HG03196 (cell line): ENCODE data around the gene SYNCRIP.
"Not testable (repeated sequence)": the region's sequence is repeated elsewhere in the genome, so short reads cannot be mapped to it uniquely, and the experiment has no call there.

Source experiments
- ATAC-seq: cut with Tn5 transposase; IDR thresholded peaks from one replicate; pipeline ENCODE4 v1.9.1; 2021; ENCODE audit not compliant: unreplicated experiment

The SYNCRIP gene

DNA sequence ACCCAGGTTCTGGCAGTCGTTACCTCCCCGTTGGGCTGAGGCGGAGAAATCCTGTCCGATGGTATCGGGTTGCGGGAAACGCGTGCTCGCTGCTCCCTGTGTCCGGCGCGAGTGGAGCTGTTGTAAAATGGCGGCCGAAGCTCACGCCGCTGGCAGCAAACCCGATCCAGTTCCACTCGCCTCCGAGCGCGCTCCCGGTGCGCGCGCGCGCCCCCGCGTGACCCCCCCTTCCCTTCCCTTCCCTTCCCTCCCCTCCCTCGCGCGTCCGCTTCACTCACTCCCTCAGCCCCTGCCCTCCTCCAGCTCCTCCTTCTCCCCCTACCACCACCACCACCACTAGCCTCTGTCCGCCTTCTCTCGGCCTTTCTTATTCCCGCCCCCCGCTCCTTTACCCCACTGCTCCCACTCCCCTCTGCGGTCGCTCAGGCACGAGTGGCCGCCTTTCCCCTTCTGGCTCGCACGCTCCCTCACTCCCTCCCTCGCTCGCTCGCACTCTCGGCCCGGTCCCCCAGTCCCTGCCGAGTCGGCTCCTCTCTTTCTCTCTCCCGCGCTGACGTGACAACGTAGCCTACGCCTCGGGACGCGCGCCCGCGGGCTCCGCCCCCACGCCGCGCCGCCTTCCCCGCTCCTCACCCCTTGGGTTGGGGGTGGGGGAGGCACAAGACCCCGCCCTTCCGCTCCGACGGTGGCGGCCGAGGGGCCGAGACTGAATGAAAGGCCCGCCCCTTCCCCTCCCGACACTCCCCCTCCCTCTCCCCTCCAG is at the start of gene SYNCRIP:
Gene SYNCRIP (minus strand): TSS at position 113 of the 763 bp plus-strand sequence. CDS start 1,447 bp downstream, outside the sequence.
- ATAC-seq: peak; percentile 75

- no peak for ATAC-seq
Measured at GRCh38 chr6:85691478-85691877, 48.8 kb upstream of the SYNCRIP start.

GRCh38 chr6:85690071-85690470 is 47.4 kb upstream of the SYNCRIP start:
- ATAC-seq: no peak

DNA sequence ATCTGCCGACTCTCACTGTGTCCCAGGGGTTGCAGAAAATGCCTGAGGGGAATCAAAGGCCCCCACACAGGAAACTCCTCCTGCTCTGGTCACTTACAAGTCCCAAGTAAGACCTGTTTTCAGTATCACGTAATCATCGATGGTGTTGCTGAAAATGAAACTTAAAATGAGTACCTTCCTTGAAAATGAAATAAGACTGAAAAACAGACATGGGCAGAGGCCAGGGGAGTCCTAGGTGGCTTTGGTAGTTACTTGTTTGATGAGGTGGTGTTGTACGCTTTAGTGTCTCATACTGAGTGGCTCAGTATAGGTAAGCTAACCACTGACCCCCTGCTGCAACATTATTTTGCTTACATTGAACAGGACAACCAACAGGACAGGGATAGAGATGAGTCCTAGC is 43.0 kb upstream of the SYNCRIP start:
- ATAC-seq: peak; percentile 90

- no peak for ATAC-seq
Measured at GRCh38 chr6:85684809-85685171, 42.1 kb upstream of the SYNCRIP start.

DNA sequence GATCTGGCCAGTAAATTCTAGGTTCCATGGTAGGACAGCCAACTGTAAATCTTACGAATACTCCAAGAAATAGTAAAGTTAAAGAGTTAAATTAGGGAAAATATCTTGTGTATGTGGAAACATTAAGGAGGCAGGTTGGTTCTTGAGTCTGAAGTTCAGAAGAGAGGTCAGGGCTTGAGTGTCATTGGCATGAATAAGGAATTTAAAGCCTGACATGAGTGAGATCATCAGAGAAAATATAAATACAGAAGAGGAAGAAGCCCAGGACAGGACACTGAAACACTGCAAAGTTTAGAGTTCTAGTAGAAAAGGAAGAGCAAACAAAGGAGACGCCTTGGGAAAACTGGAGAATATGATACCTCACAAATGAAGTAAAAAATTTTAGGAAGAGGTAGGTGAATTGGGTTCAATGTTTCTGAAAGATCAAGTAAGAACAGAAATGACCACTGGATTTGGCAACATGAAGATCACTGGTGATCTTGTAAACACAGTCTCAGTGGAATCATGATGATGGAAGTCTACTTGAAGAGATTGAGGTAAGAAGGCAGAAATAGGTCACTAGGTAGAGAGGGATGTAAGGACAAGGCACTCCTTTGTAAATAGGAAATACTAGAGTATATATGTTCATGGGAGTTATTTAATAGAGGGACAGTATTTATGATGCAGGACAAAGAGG is 41.6 kb upstream of the SYNCRIP start:
- no peak for ATAC-seq

DNA sequence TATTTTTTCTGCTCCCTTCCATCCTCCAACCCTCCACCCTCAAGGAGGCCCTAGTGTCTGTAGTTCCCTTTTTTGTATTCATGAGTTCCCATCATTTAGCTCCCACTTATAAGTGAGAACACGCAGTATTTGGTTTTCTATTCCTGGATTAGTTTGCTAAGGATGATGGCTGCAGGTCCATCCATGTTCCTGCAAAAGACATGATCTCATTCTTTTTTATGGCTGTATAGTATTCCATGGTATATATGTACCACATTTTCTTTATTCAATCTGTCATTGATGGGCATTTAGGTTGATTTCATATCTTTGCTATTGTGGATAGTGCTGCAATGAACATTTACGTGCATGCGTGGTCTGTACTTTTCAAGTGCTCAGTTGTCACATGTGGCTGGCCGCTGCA is 39.2 kb upstream of the SYNCRIP start:
- not testable (repeated sequence) for ATAC-seq

DNA sequence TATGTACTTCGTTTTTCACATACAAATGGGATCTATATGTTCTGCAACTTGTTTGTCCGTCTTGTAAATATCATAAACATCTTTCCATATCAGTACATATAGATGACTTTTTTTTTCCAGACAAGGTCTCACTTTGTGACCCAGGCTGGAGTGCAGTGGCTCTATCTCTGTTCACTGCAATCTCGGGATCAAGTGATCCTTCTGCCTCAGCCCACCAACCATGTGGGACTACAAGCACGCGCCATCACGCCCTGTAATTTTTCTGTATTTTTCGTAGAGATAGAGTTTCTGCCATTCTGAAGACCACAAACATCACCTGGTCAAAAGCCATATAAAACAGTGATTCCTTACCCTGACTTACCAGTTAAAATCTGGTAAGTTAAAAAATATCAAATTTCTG is 37.7 kb upstream of the SYNCRIP start:
- no peak for ATAC-seq

GRCh38 chr6:85679445-85680123 is 36.9 kb upstream of the SYNCRIP start:
- no peak for ATAC-seq

DNA sequence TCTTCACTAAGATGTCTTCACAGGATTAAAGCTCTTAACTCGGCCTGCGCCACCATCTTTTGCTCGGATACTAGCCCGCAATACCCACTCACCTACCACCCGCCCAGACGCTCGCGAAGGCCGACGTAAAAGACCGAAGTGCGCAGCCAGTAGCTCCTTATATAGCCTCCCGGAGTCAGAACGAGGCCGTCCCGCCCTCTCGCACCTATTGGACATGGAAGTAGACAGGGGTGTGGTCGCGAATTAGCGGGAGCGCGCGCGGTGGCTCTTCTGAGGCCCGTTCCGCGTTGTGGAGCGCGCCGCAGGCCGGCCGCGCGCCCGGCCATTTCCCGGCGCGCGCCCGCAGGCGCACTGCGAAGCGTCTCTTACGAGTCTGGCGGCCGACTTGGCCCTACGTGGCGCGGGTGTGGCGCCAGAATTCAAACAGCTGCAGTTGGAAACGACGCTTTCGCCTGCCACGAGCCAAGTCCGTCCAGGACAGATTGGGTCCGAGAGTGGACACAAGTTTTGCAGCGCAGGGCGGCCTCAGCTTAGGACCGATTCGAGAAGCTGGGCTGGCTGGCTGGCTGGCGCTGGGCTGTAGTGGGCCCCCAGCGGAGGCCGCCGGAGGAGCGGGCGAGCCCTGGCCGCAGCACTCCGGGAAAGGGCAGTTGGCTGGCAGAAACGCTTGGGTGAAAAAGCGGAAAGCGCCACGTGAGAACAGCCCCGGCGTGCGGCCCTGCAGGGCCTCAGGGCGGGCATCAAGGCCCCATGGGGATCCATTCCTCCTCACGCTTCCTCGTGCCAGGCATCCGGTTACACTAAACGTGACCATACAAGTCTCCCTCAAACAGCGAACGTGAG is 36.1 kb upstream of the SYNCRIP start:
- peak; percentile 82 for ATAC-seq

DNA sequence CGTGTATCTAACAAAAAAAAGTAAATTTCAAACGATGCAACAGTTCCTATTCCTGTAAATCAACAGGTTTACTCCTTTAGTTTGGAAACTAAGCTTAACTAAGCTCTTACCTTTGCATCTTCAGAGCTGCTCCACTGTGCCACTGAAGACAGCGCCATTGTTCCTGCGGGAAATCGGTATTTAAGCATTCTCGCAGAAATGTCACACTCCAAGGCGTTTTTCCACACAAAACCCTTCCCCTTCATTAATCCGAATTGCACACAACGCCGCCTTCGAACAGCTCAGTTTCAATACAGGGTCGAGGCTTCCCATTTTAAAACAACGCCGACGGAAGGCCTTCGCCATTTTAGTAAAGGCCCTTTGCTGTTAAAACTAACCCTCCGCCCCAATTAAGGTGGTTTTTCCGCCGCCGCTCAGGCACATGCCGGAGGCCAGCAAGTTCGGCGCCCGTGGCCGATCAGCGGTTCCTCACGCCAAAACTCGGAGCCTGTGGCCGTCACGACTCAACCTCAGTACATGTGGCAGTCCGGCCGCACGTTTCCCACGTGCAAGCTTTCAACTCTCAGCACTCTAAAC is 35.4 kb upstream of the SYNCRIP start:
- ATAC-seq: no peak

DNA sequence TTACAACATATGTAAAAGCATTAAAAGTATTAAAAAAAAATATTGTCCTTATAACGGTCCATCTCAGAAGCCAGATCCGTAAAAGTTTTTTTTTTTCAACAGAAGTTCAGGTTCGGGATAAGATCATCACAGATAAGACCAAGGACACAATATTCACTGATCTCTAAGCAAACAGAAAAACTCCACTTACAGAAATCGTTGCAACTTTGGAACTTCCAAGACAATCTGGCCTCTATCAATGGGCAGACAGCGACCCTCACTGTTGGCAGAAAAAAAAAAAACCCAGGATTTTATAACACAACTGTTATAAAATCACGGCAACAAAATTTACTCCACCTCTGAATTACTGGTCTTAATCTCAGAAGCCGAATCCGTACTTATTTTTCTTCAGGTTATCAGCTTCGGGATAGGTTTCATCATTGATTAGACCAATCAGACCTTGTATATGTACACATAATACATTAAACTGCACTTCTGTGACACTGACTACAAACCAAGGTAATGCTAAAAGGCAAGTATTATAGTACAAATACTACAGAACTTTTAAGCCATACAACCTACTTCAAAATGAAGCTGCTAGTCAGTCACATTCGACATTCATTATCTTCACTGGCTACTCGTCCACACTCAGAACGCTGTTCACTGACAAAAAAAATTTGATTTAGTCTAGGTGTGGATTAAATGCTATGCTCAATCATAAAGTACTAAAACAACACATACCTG is 34.7 kb upstream of the SYNCRIP start:
- no peak for ATAC-seq

GRCh38 chr6:85676086-85676729 is 33.5 kb upstream of the SYNCRIP start:
- no peak for ATAC-seq

DNA sequence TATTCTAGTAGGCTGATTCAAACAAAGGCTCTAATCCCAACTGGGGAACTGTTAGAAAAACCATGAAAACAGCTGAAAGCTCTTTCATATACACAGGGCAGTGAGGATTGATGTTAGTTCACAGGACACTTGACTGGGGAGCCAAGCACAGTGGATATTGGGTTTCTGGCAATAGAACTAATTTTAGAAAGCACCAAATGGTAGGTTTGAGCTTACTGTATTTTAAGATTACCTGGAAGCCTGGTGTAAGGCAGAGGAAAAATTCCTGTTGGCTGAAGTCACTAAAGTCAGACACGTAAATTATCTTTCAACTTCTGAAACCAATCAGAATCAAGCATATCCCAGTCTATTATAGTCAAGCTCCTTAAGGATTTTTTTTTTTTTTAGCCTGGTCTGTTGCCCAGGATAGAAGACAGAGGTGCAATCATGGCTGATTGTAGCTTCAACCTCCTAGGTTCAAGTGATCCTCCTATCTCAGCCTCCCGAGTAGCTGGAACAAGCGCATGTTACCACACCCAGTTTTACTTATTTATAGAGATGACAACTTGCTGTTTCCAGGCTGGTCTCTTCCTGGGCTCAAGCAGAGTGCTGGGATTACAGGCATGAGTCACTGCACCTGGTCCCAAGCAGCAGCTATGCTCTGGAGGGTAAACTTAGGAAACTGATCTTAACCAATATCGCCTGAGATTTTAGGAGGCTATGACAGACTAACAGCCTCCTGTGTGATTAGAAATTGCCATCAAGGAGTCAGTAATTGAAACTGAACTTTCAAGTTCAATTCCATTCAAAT is 32.5 kb upstream of the SYNCRIP start:
- ATAC-seq: no peak

DNA sequence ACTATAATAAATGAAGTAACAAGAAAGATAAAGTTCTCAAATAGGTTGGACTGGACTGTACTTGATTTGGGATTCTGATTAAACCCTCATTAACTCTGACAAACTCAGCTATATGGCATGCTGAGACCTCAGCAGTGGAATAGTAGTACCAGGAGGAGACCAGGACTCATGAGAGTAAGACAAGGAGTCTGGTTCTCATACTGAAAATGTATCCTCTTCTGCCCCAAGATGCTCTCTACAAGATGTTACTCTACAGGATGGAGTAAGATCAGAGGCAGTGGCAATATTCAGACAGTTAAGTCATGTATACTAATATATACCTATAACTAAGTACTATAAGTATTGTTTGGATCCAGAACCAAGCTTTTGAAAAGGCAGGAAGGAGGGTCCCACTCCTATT is 31.9 kb upstream of the SYNCRIP start:
- ATAC-seq: no peak

- no peak for ATAC-seq
Measured at GRCh38 chr6:85673198-85674139, 30.8 kb upstream of the SYNCRIP start.

- ATAC-seq: no peak
Measured at GRCh38 chr6:85672623-85673022, 29.9 kb upstream of the SYNCRIP start.

GRCh38 chr6:85672050-85672449 is 29.4 kb upstream of the SYNCRIP start:
- ATAC-seq: no peak
